HG03457 (cell line): ENCODE measurements around the gene KRTAP1-4.
"Not testable (repeated sequence)": the region's sequence is repeated elsewhere in the genome, so short reads cannot be mapped to it uniquely, and the experiment has no call there.

ENCODE experiments used
- ATAC-seq: cut with Tn5 transposase; IDR thresholded peaks from one replicate; pipeline ENCODE4 v1.9.1; 2021; ENCODE audit warnings: moderate number of reproducible peaks; ENCODE audit not compliant: unreplicated experiment

KRTAP1-4 gene

DNA sequence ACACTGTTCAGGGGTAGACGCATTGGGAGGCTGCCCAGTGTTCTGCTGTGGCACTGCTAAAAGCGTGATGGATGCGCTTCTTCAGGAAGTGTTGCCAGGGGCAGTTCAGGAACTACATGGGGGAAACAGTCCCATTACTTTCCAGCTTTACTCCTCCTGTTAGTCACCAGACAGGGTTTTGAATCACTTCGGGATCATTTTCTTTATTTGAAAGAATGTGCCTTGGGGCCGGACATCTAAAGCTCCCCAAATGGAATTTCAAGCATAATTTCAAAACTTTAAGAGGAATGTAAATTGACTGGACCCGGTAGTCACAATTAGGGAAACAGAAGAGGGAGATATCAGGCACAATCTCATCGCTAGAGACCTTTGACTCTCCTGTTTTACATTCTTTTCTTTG is 18.4 kb upstream of the KRTAP1-4 start:
- ATAC-seq = no peak

DNA sequence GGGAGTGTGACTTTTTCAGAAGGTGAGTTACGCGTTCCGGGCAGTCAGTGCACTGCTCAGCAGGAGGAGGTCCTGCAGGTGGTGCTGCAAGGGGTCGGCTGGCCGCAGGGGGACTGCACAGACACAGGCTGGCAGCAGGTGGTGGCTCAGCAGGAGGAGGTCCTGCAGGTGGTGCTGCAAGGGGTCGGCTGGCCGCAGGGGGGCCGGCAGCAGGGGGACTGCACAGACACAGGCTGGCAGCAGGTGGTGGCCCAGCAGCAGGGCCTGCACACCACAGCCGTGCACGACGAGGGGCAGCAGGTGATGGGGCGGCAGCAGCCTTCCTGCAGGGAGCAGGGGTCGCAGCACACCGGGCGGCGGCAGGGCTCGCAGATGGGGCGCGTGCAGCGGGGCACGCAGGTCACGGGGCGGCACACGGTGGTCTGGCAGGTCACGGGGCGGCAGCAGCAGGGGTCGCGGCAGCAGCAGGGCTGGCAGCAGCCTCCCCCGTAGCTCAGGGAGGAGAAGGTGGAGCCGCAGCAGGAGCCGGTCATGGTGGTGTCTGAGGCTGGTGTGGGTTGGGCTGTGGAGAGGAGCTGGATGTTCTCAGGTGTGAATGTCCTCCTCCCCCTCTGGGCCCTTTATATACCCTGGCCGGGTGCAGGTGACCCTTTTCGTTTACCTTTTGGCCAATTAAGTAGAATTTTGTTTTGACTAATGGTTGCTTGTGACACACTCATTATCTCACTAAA is 16.9 kb upstream of the KRTAP1-4 start, which contains the start of gene KRTAP2-1:
Gene KRTAP2-1, minus strand, starts transcription at position 582 of the 731 bp plus-strand sequence. Its CDS starts 49 bp downstream, at position 533.
- ATAC-seq = not testable (repeated sequence)

DNA sequence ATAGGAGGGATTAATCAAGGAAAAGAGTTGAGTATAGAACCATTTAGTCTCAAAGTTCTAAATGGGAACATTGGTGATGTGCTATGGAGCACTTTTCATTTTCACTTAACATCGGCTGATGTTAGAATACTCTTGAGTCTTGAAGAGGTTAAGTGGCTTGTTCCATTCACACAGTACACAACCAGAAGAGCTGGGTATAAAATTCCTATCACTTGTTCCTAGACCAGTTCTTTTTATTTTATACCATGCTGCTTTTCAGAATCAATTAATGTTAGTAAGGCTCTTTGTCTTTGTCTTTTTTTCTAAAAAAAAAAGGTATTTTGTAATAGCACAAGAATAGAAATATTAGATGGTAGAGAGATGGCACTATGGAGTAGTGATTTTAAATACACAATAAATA is 13.0 kb upstream of the KRTAP1-4 start:
- no peak for ATAC-seq

DNA sequence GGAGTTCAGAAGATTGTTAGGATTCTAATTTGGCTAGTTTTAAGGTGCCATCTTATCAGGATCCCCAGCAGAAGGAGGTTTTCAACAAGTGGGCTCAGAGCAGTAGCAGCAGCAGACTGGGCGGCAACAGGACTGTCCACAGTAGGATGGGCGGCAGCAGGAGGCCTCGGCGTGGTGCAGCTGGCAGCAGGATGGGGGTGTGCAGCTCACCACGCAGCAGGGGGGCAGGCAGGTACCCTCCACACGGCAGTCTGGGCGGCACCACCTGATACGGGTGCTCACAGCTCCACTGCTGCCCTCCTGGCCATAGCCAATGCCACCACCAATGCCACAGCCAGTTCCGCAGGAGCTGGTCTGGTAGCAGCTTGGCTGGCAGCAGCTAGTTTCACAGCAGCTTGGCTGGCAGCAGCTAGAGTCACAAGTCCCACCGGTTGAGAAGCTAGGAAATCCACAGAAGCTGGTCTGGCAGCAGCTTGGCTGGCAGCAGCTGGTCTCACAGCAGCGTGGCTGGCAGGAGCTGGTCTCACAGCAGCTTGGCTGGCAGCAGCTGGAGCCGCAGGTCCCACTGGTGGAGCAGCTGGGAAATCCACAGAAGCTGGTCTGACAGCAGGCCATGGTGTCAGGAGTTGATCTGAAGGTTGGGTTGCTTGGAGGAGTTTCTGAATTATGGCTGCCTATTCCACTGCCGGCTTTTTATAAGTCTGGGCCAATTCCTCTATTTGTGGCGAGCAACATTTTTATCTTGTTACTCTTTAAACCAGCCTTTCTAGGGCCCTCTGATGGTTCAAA is 11.0 kb upstream of the KRTAP1-4 start, which contains the start of gene KRTAP1-1:
Gene KRTAP1-1, minus strand, starts transcription at position 668 of the 789 bp plus-strand sequence. Its CDS starts 53 bp downstream, at position 615.
- not testable (repeated sequence) for ATAC-seq

DNA sequence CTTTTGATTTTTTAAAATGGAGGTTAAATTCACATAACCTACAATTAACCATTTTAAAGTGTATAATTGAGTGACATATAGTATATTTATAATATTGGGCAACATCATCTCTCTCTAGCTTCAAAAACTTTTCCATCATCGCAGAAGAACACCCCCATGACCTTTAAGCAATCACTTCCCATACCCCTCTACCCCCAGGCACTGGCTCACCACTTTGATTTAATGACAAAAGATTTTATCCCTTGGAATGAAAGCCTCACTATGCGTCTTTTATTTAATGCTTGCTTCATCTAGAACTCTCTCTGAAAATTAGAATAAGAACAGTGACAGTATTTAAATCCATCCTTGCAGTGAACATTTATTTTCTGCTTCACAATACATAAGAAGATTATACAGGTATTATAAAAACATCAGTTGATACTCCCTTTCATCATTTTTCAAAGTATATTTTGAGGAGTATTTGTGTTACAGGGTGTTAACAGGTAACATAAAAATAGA is 7.9 kb upstream of the KRTAP1-4 start:
- no peak for ATAC-seq

DNA sequence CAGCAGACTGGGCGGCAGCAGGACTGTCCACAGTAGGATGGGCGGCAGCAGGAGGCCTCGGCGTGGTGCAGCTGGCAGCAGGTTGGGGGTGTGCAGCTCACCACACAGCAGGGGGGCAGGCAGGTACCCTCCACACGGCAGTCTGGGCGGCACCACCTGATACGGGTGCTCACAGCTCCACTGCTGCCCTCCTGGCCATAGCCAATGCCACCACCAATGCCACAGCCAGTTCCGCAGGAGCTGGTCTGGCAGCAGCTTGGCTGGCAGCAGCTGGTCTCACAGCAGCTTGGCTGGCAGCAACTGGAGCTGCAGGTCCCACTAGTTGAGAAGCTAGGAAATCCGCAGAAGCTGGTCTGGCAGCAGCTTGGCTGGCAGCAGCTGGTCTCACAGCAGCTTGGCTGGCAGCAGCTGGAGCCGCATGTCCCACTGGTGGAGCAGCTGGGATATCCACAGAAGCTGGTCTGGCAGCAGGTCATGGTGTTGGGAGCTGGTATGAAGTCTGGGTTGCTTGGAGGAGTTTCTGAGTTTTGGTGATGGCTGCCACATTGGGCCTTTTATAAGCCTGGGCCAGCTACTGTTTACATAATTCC is 4.4 kb upstream of the KRTAP1-4 start, which contains the start of gene KRTAP1-3:
Gene KRTAP1-3, minus strand, starts transcription at position 529 of the 590 bp plus-strand sequence. Its CDS starts 53 bp downstream, at position 476.
- ATAC-seq = not testable (repeated sequence)

DNA sequence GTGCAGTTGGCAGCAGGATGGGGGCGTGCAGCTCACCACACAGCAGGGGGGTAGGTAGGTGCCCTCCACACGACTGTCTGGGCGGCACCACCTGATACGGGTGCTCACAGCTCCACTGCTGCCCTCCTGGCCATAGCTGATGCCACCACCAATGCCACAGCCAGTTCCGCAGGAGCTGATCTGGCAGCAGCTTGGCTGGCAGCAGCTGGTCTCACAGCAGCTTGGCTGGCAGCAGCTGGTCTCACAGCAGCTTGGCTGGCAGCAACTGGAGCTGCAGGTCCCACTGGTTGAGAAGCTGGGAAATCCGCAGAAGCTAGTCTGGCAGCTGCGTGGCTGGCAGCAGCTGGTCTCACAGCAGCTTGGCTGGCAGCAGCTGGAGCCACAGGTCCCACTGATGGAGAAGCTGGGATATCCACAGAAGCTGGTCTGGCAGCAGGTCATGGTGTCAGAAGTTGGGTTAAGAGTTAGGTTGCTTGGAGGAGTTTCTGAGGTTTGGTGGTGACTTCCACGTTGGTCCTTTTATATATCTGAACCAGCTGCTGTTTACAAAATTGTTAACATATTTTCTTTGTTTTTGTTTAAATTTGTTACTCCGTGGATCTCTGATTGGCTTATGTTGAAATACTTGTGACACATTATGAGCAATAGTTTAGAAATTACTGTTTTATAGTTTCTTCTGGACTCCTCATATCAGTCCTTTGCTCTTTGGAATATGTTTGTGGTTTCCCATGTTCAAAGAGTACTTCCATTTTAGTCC is 3.1 kb downstream of the KRTAP1-4 start, which contains the start of gene KRTAP1-5:
Gene KRTAP1-5, minus strand, starts transcription at position 494 of the 757 bp plus-strand sequence. Its CDS starts 53 bp downstream, at position 441.
- ATAC-seq = no peak

DNA sequence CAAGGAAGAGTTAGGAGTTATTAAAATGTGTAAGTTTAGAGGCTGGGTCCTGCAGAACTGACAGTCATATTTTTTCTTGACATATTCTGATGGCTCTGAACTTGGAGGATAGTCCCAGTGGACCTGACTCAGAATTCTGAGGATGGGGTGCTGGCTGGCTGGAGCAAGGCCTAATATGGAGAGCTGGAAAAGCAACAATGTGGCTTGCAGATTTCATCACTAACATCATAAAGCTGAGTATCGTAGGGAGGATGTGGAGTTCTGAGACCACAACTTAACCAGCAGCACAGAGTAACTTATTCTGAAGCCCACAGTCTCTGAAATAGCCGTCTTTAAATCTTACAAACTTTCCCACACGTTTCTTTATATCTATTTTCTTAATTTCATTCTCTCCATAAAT is 5.3 kb downstream of the KRTAP1-4 start:
- ATAC-seq = no peak

DNA sequence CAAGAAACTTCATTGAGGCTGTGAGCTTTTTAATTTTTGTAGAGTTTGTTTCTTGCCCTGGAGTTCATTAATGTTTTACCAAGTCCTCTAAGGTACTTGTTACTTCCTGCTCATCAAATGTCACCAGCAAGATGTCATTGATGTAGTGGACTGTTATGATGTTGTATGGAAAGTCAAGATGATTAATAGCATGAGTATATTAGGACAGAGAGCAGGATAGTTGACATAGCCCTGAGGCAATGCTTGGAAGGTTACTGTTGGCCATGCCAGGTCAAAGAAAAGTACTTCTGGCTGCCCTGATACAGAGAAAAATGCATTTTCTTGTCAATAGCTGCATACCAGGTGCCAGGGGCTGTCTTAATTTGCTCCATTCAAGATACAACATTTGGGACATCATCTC is 9.7 kb downstream of the KRTAP1-4 start:
- ATAC-seq = no peak

DNA sequence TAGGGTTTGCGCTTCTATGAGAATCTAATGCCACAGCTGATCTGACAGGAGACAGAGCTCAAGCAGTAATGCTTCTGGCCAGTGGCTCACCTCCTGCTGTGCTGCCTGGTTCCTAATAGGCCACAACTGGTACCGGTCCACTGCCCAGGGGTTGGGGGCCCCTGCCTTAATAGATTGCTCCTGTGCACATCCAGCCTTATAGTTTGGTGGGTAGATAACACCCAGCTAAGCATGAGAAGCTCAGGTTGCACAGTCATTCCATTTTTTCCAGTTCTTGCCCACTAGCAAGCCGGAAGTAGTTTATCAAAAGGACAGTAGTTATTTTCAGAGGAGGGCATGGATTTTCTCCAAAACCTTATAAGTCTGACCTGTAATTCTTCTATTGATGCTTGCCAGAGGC is 10.6 kb downstream of the KRTAP1-4 start:
- no peak for ATAC-seq

DNA sequence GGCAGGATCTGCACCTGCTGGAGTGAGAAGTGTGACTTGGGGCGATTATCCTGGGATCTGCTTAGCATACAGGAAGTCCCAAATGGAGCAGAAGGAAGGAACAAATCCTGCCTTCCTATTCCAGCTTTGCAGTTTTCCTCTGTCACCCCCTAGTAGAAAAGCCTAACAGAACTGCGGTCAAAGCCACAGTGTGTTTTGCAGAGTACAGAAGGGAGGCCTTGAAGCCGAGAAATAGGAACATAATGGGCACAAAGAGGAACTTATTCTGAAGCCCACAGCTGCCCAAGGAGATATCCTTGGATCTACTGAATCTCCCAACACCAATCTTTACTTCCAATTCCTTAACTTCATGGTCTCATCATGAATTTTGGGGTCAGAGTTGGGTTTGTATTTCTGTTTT is 11.5 kb downstream of the KRTAP1-4 start:
- ATAC-seq = no peak

DNA sequence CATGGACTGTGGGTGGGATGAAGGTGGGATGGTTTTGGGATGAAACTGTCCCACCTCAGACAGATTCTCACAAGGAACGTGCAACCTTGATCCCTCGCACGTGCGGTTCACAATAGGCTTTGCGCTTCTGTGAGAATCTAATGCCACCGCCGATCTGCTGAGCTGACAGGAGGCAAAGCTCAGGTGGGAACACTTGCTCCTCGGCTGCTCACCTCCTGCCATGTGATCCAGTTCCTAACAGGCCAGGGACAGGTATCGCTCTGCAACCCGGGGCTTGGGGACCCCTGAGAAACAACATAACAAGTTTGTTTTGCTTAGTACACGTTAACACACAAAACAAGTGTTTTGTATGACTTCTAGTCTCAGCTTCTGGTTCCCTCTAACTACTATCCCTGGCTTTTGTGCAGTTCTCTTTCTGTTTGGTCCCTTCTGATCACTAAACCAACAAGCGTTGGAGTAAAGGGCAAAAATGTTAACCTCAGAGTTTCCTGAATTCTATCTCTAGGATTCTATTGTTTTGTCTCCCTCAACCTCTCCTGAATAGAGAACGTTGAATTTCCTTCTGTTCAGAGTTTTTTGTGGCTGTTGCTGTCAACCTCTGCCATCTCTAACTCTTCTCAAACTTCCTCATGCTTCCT is 13.3 kb downstream of the KRTAP1-4 start:
- ATAC-seq = no peak

DNA sequence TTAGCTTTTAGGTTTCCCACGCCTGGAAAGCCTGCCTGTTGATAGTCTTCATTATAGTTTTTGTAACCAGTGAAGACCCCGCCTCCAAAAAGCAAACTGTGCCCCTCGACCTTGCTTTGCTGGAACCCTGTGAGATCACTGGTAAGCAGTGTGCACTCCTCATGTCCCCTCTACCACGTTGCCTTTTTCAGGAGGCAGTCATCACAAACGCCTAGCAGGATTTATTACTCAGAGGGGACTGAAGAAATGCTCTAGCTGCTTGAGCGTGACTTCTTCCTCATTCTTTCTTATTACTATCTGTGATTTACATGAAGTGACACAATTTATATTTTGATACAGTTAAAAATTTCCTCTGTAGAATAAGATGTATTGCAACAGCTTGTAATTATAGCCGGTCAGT is 14.5 kb downstream of the KRTAP1-4 start:
- ATAC-seq = no peak

DNA sequence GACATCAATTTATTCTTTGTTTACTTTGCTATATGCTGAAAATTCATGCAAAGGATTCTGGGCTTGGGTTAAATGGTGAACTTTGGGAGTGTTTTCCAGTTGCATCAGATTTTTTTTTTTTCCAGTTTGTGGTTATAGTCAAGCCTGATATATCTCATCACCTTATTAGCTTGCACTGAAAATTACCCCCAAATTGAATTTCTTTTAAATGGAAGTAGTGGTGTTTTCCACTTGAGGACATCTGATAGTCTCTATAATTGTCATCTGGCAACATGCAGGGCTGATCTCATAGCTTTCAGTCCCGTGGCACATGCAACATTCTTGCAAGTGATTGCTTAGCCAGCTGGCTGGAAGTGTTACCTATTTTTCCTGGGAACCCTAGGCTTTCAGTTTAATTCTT is 16.4 kb downstream of the KRTAP1-4 start:
- ATAC-seq = no peak

DNA sequence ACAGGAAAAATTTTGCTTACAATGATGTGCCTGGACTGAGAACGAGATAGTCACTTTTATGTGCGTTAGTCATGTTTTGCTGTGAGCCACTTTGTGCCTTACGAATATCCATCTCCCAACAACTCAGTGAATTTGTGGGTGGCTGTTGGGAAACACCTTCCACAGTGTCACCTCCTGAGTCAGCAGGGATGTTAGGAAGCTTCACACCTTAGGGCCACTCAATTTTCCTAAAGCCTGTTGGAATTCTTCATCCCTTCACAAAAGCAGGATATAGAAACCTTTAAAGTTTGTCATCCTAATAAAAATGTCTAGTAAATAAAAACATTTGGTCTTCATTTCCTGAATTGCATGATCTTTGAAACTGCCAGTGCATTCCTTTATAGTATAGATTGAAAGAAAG is 16.8 kb downstream of the KRTAP1-4 start:
- no peak for ATAC-seq

DNA sequence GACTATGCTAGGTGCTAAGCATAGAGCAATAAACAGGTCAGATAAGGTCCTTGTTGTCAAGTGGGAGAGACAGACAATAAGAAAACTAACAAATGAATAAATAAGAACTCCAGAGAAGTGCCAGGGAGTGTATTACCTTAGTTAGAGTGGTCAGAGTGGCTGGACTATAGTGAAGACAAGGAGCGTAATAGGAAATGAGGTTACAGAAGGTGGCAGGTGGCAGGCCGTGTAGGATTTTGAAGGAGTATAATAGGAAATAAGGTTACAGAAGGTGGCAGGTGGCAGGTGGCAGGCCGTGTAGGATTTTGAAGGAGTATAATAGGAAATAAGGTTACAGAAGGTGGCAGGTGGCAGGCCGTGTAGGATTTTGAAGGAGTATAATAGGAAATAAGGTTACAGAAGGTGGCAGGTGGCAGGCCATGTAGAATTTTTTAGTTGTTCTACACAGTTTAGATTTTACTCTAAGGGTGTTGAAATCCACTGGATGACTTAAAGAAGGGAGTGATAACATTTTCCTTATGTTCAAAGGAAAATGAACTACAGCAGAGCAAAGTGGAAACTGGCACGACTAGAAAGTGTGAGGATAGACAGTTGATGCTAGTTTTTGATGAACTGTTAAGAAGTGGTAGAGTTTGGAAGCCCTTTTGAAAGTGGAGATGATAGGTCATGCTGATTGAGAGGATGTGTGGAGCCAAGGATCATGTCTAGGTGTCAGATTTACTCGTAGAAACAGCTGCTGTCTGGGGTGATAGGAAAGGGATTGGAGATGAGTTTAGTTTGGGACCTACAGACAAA is 17.5 kb downstream of the KRTAP1-4 start:
- no peak for ATAC-seq

DNA sequence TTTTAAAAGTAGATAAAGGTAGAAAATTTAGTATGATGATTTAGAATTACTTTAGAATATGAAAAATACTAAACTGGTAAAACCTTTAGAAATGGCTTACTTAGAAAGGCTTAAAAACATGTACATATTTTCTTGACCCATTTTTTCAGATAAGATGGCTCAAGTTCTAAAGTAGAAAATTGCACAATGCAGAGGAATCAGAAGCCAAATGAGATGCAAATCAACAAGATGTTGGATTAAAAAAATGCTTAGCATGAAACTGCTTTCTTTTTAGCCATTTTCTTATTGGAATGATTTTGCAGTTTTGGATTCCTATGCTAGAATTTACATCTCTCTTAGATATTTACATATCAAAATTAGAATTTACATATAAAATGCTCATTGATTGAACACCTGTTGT is 19.6 kb downstream of the KRTAP1-4 start:
- ATAC-seq = no peak

DNA sequence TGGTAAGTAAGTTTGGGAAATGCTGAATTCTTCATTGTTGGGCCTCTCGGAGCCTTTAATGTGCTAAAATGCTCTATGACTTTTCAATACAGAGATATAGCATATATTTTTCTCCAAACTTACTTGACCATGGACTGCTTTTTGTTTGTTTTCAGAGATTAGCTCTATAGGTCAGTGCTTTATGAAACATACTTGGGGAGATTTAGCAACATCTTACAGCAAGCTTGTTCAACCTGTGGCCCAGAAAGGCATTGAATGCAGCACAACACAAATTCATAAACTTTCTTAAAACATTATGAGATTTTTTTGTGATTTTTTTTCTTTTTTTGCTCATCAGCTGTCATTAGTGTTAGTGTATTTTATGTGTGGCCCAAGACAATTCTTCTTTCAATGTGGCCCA is 20.1 kb downstream of the KRTAP1-4 start:
- no peak for ATAC-seq

DNA sequence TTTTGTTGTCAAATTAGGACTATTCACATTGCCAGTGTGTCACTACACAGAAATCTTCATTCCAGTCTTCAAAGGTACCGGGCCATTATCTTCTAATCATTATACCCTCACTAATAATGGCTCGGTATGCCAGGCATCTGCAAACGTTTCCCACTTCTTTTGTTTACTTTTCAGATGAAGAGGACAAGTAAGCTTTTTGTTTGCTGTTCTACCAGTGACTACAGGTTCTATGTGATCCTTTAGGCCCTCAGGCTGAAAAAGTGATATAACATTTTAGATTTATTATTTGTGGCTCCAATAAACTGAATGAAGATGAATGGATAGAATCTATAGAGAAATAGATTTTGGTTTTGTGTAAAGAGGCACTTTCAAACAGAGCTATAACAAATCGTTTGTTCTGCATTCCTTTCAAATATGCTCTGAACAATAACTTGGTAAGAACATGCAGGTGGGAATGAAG is 20.7 kb downstream of the KRTAP1-4 start:
- no peak for ATAC-seq
